NCI-H2196 treated with DMSO at 0.1 percent for 48 hours (cell line): ENCODE results near the gene PRRG2.

Experiments
- DNase-seq: peaks from one replicate; lab custom pipeline; 2025; ENCODE audit not compliant: unreplicated experiment; lab: John Stamatoyannopoulos, UW

Gene PRRG2

GRCh38 chr19:49581007-49581508, at the start of gene PRRG2:
Gene PRRG2, plus strand, starts transcription at chr19:49581316. Its CDS starts 1,904 bp downstream, at chr19:49583220.
- no peak for DNase-seq

DNA sequence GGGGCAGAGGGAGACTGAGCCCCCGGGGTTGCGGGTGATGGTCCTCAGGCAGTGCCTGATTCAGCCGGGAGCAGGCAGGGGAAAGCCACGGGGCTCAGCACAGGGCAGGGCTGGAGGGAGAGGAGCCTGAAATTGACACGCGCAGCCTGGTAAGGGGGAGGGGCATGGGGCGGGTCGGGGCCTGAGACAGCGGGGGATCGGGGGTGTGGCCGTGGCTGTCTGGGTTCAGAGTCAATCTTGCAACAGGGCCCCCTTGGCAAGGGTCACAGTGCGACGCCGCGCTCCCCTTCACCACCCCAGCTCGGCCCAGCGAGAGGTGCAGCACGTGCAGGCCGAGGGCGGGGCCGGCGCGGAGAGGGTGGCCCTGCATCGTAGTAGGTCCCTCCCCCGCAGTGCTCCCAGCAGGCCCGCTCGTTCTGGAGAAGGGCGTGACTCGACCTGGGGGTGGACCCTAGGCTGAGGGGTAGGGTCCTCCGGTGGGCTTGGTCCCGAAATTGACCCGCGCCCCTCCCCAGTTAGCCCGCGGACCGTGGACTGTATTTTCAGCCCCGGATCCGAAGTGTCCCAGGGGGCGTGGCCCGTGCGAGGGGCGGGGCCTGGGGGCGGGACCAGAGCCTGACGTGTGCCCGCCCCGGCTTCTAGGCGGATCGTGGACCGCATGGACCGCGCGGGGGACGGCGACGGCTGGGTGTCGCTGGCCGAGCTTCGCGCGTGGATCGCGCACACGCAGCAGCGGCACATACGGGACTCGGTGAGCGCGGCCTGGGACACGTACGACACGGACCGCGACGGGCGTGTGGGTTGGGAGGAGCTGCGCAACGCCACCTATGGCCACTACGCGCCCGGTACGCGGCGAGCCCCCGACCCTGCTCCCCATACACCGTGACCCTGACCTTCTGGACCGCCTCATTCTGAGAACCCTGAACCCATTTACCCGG, 47.3 kb upstream of the PRRG2 start:
- DNase-seq: peak; percentile 67

GRCh38 chr19:49534632-49535385, 46.3 kb upstream of the PRRG2 start:
- DNase-seq: no peak

DNA sequence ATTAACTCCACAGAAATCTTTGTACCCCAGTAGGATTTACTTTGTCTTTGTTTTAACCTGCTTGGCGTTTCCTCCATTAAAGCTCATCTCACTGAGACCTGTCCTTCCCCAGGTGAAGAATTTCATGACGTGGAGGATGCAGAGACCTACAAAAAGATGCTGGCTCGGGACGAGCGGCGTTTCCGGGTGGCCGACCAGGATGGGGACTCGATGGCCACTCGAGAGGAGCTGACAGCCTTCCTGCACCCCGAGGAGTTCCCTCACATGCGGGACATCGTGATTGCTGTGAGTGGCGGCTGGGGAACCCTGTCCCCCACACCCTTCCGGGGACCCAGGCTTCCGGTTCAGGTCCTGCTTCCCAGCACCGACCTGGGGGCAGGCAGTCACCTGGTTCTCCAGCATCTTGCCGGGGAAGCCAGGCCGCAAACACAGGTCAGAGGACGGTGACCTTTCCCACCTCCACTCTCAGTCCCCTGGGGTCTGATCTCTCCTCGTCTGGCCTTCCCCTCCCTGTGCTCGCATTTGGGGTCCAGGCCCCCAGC, 44.1 kb upstream of the PRRG2 start:
- no peak for DNase-seq

DNA sequence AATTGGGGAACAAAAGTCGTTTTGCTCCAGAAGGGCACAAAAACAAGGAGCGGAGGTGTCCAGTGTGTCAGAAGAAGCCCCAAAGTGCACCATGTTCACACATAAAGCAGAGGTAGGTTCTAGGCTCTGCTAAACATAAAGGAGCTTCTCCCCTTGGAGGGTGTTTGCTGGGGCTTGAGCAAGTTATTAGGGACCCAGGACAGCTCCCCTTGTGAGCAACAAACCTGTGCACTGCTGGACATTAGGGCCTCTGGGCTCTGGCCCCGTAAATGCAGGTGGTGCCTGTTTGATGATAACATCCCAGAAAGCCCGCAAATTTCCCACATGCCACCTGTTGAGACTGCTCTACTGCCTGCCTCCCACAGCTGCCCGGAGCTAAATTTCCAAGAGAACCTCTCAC, 42.5 kb upstream of the PRRG2 start:
- no peak for DNase-seq

- no peak for DNase-seq
These were observed 41.7 kb upstream of the PRRG2 start for GRCh38 chr19:49539192-49539952.

DNA sequence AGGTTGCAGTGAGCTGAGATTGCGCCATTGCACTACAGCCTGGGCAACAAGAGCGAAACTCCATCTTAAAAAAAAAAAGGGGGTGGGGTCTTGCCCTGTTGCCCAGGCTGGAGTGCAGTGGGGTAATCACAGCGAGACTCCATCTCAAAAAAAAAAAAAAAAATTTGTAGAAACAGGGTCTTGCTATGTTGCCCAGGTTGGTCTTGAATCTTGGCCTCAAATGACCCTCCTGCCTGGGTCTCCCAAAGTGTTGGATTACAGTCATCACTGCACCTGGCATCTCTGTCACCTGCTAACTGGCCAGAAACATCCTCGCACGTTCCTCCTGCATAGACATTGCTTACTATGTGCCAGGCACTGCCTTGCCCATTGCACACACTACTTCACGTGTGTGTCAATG, 39.2 kb upstream of the PRRG2 start:
- DNase-seq: no peak

- DNase-seq: no peak
These were observed 38.7 kb upstream of the PRRG2 start for GRCh38 chr19:49542446-49542845.

DNA sequence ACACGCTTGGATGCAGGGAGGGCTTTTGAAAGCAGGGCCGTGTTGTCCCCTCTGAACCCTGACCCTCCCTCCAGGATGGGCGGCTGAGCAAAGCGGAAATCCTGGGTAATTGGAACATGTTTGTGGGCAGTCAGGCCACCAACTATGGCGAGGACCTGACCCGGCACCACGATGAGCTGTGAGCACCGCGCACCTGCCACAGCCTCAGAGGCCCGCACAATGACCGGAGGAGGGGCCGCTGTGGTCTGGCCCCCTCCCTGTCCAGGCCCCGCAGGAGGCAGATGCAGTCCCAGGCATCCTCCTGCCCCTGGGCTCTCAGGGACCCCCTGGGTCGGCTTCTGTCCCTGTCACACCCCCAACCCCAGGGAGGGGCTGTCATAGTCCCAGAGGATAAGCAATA, 38.1 kb upstream of the PRRG2 start:
- DNase-seq: no peak

DNA sequence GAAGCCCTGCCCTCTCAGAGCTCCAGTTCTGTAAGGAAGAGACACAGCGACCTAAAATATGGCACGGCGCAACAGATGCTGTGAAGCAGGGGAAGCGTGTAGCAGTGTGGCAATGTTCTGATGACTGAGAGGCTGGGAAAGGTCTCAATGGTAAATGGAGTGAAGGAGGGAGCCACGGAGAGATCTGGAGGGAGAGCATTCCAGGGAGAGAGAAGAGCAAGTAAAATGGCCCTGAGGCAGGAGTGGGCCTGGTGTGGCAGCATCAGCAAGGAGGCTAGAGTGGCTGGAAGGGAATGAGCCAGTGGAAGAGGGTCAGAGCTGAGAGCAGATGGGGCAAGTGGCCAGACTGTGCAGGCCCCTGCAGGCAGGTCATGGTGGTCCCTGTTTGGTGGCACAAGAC, 37.0 kb upstream of the PRRG2 start:
- DNase-seq: no peak

DNA sequence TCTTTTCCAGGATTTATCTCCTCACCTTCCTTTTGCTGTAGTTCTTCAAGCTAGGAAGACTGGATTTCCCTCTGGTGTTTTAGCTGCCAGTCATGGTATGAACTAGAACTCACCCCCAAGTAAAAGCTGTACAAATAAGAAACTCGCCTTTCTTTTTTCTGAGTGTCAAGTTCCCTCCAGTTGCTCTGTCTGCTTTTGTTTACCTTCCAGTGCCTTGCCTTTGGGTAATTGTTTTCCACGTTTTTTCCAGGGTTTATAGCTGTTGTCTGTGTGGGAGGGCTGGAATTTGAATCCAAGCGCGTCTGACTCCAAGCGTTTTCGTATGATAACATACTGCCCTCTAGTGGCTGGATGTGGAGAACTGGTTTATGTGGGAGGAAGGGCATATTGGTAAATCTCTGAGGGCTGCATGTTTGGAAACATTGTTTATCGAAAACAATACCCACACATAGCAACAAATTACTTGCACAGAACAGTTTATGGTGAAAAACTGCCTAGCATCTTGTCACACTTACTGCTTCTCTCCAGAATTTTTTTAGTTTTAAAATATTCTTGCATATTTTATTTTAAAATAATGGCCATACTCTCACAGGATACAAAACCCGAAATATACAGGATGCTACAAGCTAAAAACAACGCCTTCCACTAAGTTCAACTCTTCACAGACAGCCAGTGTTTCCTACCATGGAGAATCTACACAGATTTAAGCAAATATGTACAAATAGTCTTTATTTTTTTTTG, 34.1 kb upstream of the PRRG2 start:
- peak; percentile 74 for DNase-seq

DNA sequence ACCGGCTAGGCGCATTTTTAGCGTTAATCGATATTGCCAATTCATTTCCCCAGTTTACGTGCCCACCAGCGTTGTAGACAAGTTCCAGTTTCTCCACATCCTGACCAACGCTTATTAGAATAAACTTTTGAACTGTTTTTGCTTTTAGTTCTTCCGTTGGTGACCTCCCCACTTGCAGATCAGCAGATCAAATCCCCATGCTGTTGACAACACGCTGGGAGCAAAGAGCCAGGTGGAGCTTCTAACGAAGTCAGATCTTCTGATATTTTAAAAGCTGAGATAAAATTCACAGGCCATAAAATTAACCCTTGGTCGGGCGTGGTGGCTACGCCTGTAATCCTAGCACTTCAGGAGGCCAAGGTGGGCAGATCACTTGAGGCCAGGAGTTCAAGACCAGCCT, 32.1 kb upstream of the PRRG2 start:
- DNase-seq: no peak

DNA sequence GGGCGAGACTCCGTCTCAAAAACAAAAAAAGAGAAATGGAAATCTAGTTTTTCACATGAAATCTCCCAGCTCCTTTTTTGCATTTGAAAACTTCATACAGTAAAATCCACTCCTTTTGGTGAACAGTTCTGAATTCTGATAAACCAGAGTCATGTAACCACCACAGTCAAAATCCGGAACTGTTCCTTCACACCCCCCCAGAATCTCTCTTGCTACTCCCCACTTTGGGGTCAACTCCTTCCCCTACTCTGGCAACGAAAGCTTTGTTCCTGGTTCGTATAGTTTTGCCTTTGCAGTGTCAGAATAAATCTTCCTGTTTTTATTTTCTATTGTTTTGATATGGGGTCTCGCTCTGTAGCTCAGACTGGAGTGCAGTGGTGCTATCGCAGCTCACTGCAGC, 29.6 kb upstream of the PRRG2 start:
- DNase-seq: no peak

GRCh38 chr19:49552749-49553148, 28.4 kb upstream of the PRRG2 start:
- no peak for DNase-seq

DNA sequence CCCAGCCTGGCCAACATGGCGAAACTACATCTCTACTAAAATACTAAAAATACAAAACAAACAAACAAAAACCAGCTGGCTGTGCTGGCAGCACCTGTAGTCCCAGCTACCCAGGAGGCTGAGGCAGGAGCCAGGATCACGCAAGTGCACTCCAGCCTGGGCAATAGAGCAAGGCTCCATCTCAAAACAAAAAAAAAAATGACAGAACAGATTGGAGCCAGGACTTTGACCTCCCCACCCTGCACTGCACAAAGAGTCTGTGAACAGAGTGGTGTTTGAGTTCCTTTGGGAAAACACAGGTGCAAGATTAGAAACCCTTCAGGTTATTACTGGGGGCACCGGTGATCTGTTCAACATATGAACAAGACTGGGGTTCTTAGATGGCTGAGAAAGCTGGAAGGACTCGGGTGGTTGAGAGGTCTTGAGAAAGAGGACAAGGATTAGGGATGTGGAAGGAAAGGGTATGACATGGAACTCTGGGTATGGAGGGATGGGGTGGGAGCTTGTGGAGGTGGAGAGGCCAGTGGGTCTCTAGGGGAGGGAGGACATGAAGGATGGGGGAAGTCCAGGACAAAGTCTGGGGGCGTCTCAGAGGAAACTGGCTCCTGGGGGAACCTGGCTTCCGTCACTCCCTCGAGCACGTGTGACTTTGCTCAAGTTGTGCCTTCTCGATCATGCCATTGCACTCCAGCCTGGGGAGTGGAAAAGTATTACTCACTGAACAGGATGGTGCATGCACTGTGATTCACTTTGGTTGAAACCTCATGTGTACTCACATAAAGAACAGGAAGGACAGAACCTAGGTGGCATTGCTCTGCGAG, 27.5 kb upstream of the PRRG2 start:
- no peak for DNase-seq

- no peak for DNase-seq
These were observed 26.4 kb upstream of the PRRG2 start for GRCh38 chr19:49554701-49555181.

DNA sequence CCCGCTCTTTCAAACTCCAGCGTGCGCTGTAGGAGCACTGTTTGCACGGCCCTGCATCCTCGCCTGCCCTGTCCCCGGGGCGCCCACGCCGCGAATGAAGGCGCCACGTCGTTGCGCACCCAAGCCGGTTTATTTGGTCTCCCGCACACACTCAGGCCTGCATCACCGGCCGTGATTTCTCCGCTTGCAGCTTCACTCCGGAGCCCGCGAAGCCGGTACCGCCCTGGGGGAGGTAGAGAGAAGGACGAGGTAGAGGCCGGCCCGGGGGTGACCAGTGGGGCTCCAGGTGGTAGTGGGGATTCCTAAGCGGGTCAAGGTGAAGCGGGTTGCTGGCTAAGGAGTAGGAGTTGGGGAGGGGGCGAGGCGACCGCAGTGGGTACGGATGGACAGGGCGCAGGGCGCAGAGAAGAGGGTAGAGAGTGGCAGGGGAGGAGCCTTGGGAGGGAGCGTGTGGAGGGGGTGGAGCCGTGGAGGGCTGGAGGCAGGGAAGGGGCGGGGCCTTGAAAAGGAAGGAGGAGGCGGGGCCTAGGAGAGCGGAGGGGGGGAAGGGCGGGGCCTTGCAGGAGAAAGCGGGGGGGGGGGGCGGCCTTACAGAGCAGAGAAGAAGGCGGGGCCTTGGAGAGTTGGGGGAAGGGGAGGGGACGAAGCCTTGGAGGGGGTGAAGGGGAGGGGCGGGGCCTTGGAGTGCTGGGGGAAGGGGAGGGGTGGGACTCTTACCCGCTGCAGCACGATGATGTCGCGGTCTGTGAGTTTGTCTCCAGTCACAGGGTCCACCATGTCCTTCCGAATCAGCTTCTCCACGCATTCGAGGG, 25.3 kb upstream of the PRRG2 start:
- DNase-seq: peak; percentile 39
